Measurements from ENCODE around the gene MACROD2. TPM values are rescaled to one million over a fixed set of nuclear protein-coding genes. Genes with fewer than 3 reads are reported as not detected.

Gene MACROD2
- polyA plus RNA-seq, 10 donors = 2.4 to 5.0 (median 3.6) TPM

DNA sequence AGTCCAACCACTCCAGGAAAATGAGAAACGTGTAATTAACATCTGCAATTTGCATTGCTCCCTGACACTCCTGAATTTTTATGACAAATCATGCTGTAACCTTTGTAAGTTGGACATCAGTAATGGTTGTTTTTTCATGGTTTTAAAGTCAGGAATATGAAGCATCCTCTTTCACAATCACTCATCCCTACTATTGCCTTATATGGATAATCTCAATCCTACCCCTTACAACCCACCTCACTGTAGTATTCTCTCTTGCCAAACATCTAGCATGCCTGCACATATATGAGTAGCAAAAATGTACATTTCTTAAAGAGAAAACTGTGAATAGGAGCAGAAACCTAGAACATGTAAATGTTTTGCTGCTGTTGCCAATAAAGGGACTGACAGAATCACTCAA is 1848.5 kb downstream of the MACROD2 start:
- DNase-seq = peak in 1 of 3 donors; percentile 17

DNA sequence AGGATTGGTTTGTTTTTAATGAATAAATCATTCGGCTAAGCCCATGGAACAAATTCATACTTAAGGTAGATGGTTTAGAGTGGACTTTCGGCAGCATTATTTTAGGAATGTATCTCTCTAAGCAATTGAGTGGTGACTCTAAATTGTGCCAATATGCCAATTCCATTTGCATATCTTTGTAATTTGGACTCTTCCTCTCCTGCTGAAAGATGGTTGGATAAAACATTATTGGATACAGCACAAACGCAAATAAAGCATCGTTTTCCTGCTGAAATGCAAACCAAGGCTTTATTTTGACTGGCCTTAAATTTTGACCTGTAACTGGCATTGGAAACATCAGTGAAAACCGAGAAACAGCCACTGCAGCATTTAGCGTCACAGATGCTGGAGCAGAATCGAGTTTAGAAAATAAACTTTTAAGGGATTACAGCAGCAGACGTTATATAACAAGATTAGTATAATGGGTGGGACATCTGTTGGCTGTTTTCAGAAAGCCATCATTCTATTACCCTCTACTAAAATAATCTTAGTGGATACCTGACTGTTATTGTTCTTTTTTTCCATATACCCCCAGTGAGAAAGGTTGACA is 1852.0 kb downstream of the MACROD2 start:
- peak in 2 of 3 donors; percentile 29 to 62 for DNase-seq

DNA sequence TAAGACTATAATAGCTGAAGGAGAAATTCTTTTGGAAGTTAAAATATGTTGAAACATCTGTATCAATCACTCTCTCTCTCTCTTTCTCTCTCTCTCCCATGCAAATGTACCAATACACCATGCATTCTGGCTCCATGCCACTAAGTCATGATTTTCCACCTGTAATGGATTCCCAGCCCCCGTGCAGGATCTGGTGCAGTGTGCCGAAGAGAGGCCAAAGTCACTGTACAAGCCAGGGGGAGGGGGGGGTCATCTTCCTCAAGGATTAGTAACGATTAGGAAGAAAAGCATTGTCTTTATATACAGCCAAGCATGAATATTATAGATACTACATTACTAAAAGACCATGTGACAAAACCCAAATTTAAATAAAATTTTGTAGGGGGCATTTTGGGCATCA is 1852.8 kb downstream of the MACROD2 start:
- no peak for DNase-seq

DNA sequence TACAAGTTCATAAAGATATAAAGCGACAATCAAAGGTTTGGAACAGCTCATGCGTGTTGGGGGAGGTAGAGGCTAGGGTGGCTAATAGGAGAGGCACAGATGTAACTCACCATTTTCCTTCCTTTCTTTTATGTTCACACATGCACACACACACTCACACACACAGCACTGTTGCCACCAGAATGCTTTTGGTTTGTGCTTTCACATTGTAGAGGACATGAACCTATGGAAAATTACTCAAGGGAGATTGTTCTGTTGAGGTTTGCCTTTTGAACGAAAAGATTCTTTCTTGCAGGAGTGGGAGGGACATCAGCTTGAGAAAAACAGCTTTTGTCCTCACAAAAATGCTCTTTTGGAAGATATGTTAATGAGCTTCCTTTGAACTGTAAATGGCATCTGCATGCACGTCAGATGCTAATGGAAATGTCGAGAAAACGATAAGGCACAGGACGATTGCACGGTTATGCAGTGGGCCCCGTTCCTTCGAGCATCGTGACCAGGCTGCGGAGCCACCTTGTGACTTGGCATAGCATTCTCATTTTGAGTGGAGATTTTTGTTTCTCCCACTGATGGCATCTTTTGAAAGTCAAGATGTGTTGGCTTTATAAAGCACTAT is 1853.8 kb downstream of the MACROD2 start:
- no peak for DNase-seq

DNA sequence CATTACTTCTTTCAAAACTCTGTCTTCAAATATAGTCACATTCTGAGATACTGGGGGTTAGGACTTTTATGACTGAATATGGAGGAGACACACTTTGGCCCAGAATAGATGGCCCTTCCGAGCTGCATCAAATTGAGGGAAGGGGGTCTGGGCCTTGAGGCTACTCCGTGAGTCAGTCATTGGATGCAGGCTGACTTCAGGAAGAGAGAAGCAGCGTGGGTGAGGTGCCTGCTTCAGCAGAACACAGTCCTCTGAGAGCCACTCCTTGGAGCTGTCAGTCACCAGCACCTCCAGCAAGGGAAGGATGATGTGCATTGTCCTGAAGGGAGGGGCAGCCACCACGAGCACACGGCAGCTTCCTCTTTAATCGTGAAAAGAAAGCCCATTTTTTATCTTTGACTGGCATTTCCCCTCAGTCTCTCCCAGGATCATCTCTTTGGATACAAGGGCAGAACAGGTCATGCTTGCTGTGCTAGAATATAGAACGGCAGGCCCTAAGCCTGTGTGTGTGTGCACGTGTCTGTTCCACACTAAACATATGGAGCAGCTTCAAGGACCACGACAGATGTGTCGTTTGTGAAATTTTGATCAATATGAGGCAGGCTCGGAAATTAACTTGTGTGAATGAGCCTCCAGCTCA is 1856.4 kb downstream of the MACROD2 start:
- no peak for DNase-seq

DNA sequence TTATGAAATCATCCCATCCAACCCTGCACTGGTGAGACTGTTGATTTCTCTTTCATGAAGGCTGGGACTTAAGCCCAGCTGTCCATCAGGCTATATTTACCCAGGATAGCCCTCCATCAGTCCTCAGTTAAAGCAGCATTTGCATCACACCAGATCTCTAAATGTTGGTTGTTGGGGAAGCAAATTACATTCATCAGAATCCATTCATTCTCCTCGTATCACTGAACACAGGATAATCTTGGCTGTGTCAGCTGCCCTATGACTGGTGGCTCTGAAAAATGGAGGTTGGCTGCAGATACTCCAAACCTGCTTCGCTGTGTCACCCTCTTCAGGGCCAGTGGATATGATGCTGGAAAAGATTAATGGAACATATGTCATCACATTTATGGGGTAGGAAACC is 1859.6 kb downstream of the MACROD2 start:
- no peak for DNase-seq

DNA sequence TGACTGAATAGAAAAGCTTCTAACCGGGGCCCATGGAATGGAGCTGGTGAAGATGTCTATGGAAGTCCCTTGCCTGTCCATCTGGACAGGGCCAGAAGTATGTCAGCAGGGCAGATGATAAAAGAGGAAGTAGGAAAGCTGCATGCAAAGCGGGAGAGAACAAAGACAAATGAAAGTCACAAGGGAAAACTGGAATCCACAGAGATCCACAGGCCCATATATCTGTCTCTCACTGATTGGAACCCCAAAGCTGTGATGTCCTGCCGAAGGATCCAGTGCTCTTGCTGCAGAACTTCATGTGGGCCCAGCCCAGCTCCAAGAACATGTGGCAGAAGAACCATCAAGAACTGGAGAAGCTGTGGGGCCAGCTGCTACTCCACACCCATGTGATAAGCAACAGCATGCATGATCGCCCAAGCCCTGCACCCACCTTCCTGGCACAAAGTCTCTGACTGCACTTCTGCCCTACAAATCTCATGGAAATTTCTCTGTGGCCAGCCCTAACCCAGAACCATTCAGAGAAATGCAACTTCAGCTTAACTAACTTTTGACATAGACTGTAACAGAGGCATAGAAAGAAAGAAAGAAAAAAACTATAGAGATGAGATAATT is 1862.0 kb downstream of the MACROD2 start:
- no peak for DNase-seq

DNA sequence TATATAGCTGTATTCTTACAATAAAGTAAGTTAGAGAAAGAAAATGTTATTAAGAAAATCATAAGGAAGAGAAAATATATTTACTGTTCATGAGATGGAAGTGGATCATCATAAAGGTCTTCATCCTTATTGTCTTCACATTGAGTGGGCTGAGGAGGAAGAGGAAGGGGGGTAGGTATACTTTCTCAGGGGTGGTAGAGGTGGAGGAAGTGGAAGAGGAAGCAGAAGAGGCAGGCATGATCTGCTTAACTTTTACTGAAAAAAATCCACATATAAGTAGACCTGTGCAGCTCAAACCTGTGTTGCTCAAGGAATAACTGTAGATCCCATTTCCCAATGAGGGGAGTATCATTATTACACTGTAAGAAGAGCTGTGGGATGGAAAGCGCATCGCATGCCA is 1863.7 kb downstream of the MACROD2 start:
- DNase-seq = no peak

DNA sequence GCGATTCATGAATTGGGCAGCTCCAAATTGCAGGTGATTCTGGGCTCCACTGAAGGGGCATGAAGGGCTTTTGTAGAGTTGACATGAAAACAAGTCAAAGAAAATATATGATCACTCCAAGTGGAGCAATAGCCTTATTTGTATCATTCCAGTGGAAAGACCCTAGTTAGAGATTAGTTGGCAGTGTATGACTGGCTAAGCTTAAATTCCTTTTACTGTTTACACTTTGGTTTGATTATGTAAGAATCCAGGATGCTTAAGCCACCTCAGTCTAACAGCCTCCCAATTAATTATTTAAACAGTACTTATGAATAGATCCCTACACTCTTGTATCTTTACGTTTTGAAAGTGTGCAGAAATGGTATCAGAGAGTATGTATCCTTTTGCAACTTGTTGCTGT is 1865.5 kb downstream of the MACROD2 start:
- no peak for DNase-seq

DNA sequence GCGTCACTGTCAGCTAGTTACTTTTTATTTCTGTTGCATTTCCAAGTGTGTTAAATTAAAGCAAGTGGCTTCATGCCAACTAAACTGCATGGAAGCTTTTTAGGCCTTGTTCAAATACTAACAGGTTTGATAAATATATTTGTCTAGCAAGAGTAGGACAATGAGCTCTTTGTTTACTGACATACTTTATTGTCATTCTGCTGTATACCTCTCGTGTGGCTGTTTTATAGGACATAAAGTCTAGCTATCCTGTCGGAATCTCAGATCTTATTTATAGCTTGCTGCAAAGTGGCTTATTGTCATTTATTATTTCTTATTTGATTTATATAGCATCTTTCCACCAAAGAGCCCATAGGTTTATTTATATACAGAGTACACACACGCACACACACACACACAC is 1866.9 kb downstream of the MACROD2 start:
- DNase-seq = no peak

DNA sequence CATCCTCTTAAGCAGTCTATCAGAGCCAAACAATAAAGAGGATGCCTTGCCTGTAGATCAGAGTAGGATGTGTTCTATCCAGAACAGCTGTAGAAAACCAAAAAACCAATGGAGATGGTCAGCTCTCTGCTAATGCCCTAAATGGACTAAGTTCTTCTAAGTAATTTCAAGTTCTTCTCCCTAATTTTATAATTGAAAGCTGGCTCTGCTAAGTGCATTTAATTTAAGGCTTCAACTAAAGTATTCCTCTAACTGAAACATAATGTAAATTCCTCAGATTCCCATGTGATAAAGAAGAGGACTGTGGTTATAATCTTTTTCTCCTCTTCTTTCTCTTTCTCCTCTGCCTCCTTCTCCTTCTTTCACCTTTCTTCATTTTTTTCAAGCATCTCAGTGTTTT is 1868.4 kb downstream of the MACROD2 start:
- DNase-seq = no peak

DNA sequence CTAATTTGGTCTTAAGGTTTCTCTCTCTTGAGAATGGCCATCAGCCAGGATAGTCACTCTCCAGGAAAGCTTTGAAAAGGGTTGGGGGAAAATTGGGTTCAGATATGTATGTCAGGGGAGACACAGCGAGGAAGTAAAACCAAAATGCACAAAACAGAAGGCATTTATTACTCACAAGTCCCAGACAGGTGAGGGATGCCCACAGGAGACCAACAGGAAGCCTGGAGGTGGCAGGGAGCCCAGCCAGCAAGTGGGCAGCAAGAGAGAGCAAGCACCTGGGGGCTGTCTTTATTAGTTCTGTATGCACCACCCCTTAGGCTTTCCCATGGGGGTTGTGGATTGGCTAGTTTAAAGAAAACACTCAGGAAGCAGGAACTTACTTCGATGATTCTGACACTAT is 1870.2 kb downstream of the MACROD2 start:
- DNase-seq = no peak

DNA sequence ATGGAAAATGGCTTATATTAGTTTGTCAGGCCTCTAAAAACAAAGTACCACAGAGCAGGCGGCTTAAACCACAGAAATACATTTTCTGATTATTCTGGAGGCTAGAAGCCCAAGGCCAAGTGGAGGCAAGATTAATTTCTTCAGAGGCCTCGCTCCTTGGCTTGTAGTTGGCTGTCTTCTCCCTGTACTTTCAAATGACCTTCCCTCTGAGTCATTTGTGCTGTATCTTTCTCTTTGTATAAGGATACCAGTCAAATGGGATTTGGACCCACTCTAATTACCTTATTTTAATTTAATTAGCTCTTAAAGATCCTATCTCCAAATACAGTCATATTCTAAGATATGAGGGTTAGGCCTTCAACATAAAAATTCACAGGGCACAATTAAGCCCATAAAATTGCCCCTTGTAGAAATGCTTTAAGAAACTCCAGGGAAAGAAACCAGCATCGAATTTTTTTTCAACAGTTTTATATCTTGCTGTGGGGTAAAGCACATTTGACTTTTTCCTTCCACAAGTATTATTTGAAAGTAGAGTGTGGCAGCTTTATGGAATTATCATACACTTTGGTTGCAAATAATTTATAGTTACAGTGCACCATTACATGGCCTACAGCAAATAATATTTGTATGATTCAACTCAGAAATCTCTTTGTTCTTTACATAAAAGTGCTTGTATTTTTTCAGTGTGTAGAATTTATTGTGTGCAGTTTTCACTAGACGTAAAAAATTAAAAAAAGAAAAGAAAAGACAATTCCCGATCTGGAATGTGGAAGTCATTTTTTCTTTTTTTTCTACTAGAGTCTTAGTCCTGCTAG is 1871.8 kb downstream of the MACROD2 start:
- DNase-seq = no peak

DNA sequence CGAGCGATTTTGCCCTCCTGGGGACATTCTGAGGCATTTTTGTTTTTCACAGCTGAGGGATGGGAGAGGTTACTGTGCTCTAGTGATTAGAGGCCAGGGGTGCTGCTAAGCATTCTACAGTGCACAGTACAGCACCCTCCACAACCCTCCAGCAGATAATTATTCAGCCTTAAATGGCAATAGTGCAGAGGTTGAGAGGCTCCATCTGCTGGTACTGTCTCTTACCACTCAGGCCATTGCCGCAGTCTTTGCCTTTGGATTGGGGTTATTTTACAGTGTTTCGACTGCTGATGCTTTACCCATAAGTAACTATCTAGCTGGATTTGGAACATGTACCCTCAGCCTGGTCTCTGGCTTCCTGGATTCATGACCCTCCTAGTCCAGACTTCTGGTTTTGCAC is 1872.6 kb downstream of the MACROD2 start:
- no peak for DNase-seq

DNA sequence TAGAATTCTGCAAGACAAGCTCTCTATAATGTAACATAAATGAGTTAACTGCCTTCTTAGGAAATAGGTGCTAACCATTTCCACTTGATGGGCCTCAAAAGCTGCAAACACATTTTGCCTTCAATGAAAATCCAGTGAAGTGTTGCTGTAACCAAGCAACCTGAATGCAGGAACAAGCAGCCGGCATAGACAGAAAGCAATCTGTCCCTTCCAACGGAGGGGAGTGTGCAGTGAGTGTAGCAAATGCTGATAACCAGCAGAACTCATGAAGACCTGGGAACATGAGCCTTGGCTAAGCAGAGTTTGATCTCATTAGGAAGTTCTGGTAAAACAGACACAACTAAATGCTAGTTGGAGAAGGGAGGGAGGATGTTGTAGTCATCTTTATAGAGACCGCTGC is 1880.1 kb downstream of the MACROD2 start:
- no peak for DNase-seq

DNA sequence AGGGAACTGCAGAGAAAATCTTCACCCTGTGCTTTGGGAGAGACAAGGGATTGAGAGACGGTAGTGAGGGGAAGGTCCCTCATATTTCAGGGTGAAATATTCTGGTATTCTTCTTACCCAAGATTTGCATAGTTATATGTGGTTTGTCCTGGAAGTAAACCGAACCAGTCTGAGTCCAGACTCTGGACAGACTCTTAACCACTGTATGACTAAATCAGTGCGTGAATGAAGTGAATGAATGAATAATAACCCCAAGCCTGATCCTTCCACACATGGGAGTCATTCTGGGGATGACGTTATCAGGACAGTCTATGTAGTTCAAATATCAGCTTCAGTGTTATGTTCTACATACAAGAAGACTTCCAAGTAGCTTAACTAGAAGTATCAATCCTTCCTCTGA is 1887.2 kb downstream of the MACROD2 start:
- DNase-seq = no peak

DNA sequence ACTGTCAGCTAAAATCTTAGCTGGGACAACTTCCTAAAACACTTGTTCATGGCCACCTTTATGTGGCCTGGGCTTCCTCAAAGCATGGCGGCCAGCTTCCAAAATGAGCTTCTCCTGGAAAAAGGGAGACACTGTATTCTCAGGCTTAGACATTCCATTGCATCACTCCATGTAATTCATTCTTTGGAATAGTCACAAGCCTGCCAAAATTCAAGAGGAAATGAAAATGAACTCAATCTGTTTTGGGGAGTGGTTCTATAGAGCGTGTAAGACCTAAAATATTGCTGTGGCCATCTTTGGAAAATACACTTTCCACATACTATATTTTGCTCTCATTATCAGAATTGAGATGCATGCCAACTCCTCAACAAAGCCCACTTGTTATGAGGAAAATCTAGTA is 1890.9 kb downstream of the MACROD2 start:
- no peak for DNase-seq

DNA sequence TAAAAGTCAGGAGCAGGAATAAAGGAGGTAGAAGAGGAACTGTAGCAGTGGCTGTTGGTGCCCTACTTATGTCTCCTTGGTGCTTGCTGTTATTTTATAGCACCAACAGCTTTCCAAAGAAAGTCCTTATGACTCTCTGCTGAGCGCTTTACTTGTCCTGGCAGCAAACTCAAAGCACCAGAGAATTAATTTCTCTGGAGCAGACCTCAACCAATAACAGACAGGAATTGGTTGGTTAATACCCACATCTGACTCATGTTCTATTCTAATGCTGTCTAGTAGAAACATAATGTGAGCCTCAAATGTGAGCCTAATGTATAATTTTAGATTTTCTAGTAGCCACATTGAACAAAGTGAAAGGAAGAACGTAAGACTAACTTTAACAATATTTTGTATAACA is 1892.1 kb downstream of the MACROD2 start:
- no peak for DNase-seq

DNA sequence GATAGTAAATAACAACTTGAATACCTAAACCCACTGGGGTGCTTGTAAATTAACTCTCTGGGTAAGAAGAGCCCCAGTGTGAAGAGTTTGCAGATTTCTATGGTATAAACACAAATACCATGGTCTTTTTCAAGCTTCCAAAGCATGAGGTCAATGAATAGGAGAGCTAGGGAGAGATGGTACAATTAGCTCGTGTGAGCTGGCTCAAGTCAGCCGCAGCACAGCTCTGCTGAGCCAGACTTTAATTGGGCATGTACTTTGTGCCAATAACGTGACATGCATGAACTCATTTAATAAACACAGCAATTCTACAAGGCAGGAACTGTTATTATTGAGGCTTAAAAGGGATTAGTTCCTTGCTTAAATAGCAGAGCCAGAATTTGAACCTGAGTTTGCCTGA is 1893.7 kb downstream of the MACROD2 start:
- peak in 1 of 3 donors; percentile 42 for DNase-seq

DNA sequence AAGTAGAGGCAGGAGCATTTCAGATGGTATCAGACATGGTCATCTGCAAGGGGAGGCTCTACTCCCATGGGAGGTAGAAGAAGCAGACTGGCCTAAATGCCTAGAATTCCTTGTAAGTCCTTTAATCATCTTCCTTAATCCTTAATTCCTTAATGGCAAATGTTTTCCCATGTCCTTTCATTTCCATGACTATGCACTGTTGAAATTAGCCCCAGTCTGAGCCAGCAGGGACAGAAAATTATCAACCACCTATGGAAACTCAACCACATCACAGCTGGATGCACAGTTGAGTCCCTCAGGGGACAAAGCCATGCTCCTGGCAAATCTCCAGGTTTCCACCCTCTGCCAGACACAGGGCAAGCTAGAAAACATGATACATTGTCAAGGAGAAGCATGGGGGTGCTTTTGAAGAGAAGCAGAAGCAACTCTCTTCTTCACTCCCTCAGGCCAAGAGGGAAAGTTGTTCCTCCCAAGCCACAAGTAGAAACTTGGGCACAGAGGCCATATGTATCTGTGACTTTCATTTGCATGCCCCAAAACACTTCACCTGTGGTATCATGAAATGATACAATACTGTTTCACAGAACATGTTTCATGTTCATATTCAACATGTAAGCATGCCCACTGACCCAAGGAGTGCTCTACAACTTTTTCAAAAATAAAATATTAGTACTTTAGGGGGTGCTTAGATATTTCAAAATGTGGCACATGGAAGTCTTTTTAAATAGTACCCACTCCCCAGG is 1894.4 kb downstream of the MACROD2 start:
- peak in 1 of 3 donors; percentile 52 for DNase-seq

DNA sequence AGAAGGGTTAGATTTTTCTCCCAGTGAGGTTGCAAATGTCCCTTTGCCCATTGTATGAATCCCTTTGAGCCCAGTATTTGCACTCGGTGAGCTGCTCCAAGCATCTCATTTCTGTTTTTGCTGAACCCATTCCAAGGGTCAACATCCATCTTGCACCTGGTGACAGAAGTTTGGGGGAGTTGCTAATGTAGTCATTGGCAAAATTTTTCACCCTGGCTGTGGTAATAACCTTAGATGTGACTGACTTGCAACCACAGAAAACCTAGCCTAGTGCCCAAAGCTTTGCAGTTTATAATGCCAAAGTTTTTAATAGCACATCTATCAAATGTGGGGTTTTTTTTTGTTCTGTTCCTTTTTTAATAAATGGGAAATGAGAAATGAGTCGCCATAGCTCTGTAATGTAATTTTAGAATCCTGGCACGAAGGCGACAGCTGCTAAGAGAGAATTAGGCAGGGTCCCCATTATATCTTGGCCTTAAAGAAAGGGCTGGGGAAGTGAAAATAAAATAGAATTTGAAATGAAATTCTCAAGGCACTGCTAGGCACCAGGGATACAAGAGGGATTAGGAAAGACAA is 1895.2 kb downstream of the MACROD2 start:
- DNase-seq = no peak

All from muscle of back (tissue), 11 donors.